H1 (cell line): ENCODE measurements around the gene BCAS3. TPM values are rescaled to one million over a fixed set of nuclear protein-coding genes. Genes with fewer than 3 reads are reported as not detected.

Experiments
- CHD7 ChIP-seq: fragments of 300-600 bp; sonication (generic); IDR thresholded peaks from 2 replicates; pipeline ENCODE4 v1.7.1; 2012; ENCODE audit warnings: low read length, moderate library complexity, mild to moderate bottlenecking, inconsistent platforms; ENCODE audit not compliant: insufficient replicate concordance
- GABPA ChIP-seq: IDR thresholded peaks from 2 replicates; pipeline ENCODE4 v1.6.1; 2011; ENCODE audit warnings: mild to moderate bottlenecking, low read length, moderate library complexity, borderline replicate concordance; ENCODE audit not compliant: insufficient read depth
- HDAC2 ChIP-seq, 2 experiments: fragments of 300-600 bp in 1 of 2; sonication (generic) in 1 of 2; IDR thresholded peaks; 2 replicates each; pipeline ENCODE4 v1.6.1; 2011 to 2012; ENCODE audit warnings: low read depth in 2 of 2, low read length in 2 of 2, mild to moderate bottlenecking in 2 of 2, moderate library complexity in 2 of 2, borderline replicate concordance in 1 of 2, inconsistent platforms in 1 of 2
- JUN ChIP-seq: IDR thresholded peaks from 2 replicates; pipeline ENCODE4 v1.6.1; 2011; ENCODE audit warnings: low read depth, mild to moderate bottlenecking, improper control_type of control experiment, low read length
- KDM1A ChIP-seq: fragments of 200-600, 300-600 bp; sonication (generic); IDR thresholded peaks from 2 replicates; pipeline ENCODE4 v1.7.1; 2016; ENCODE audit warnings: mild to moderate bottlenecking, low read length, borderline replicate concordance
- TAF1 ChIP-seq: IDR thresholded peaks from 2 replicates; pipeline ENCODE4 v1.6.1; 2011; ENCODE audit warnings: mild to moderate bottlenecking, low read depth, low read length
- polyA plus RNA-seq, 7 experiments: library from polyadenylated mRNA; depleted of rRNA in 3 of 7; stranded (reverse) in 5 of 7; unstranded in 2 of 7; fragments of >200 nt in 5 of 7; fragments of 200-250 nt in 2 of 7; gene quantifications; 1 replicate in 5 of 7; 2 replicates in 1 of 7; 4 replicates in 1 of 7; pipeline versions ENCODE4 v1.2.1 to v1.2.3, GENCODE V29; 2011 to 2013; ENCODE audit warnings: missing spikeins in 2 of 7, mixed read lengths in 2 of 7
- total RNA-seq: library from RNA; stranded (reverse); fragmentation: NEBNext Ultra II Directional; extraction: Animal tissue kit (Norgen Biotek cat#: 25700); gene quantifications from 2 replicates; pipeline ENCODE4 v1.2.1, GENCODE V29; 2021

Gene BCAS3
- total and polyA plus RNA-seq, 2 of the 8 experiments (the other 6 are each of a cell fraction or from before 2014, with no cell fraction given), result 9.9 to 13.3 TPM

- TF ChIP-seq CHD7, result no peak
- TF ChIP-seq GABPA, result no peak
- no peak for TF ChIP-seq TAF1
- TF ChIP-seq JUN, result no peak
- TF ChIP-seq KDM1A, result no peak
- no peak for TF ChIP-seq HDAC2 (IDR thresholded peaks at IDR 0.05; ENCODE audit: borderline replicate concordance in 1 of 2, low read depth in 2 of 2, low read length in 2 of 2)
Measured at GRCh38 chr17:60748204-60748603, 70.6 kb downstream of the BCAS3 start (continued).
